ENCODE results near the gene SNAP29.
"Not testable (repeated sequence)": the region's sequence is repeated elsewhere in the genome, so short reads cannot be mapped to it uniquely, and the experiment has no call there.

SNAP29 gene

GRCh38 chr22:20858615-20859416 is at the start of gene SNAP29, which contains the start of gene PI4KA:
Gene SNAP29, plus strand, starts transcription at chr22:20859007. Its CDS starts 104 bp downstream, at chr22:20859111.
Gene PI4KA, minus strand, starts transcription at chr22:20858811. Its CDS starts 86 bp downstream, at chr22:20858725.
- DNase-seq, result peak; percentile 100

GRCh38 chr22:20809538-20810185 is 49.1 kb upstream of the SNAP29 start:
- no peak for DNase-seq

DNA sequence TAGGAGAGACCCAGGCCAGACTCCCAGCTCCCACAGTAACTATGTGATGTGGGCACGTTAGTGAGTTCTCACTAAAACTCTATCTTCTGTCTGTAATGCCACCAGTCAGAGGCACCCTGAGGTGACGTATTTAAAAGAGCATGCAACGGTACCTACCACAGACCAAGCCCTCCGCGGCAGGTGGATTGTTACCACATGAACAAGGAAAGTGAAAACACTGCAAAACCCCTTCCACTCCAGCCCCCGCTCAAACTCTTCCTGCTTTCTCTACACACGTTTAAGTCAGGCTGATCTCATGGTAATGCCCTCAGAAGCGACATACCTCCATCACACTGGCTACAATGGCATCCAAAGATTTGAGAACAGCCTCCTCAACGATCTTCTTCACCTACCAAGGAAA is 48.2 kb upstream of the SNAP29 start:
- DNase-seq, result peak; percentile 7

- DNase-seq, result no peak
These were observed 47.6 kb upstream of the SNAP29 start for GRCh38 chr22:20811171-20811570.

DNA sequence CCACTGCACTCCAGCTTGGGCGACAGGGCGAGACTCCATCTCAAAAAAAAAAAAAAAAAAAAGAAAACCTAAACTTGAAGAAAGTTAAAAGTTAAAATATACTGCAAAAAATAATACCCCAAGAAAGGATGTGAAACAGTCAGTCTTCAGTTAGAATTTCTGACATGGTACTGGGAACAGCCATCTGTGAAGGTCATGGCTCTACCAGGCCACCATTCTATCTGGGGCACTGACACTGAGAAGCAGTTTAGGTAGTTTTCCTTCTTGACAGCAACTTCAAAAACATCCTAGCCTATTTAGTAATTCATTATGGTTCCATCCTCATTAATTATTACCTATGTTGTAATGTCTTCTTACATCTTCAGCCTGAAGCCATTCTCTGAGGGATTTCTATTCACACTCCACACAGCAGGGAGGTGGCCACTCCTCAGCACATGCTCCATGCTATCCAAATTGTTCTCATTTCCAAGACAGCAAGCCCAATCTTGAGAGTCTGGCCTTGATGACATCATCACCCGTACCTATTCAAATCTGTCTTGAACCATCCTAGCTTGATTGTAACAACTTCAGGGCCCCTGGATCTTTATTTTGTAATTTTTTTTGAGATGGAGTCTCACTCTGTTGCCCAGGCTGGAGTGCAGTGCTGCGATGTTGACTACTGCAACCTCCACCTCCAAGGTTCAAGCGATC is 46.7 kb upstream of the SNAP29 start:
- DNase-seq, result no peak

- no peak for DNase-seq
These were observed 45.8 kb upstream of the SNAP29 start for GRCh38 chr22:20813056-20813455.

- no peak for DNase-seq
These were observed 44.5 kb upstream of the SNAP29 start for GRCh38 chr22:20814221-20814808.

GRCh38 chr22:20815477-20816050 is 43.2 kb upstream of the SNAP29 start:
- DNase-seq, result no peak

GRCh38 chr22:20816559-20816958 is 42.2 kb upstream of the SNAP29 start:
- DNase-seq, result no peak

DNA sequence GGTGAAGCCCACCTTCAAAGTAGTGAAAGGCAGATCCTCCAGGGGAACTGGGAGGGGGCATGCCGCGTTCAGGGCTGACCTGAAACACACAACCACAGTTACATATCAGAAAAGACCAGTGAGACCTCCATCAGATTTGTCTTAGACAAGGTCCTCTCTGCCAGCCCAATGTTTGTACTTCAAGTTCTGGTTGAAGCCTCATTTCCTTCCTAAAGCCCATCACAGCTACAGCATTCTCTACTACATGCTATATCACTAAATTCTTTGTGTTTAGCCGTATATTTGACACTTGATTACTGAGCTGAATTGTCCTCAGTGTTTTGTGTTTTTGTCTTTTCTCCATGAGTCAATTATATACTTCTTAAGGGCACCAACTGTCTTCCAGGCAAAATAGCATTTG is 40.3 kb upstream of the SNAP29 start:
- no peak for DNase-seq

- DNase-seq, result no peak
These were observed 39.3 kb upstream of the SNAP29 start for GRCh38 chr22:20819471-20819870.

DNA sequence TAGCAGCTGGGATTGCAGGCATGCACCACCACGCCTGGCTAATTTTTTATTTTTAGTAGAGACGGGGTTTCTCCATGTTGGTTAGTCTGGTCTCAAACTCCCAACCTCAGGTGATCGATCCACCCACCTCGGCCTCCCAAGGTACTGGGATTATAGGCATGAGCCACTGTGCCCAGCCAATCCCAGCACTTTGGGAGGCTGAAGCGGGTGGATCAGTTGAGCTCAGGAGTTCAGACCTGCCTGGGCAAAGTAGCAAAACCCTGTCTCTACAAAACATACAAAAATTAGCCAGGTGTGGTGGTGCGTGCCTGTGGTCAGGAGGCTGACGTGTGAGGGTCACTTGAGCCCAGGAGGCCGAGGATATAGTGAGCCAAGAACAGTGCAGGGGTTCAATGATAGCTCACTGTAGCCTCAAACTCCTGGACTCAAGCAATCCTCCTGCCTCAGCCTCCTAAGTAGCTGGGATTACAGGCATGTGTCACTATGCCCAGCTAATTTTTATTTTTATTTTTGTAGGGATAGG is 37.0 kb upstream of the SNAP29 start:
- not testable (repeated sequence) for DNase-seq

- no peak for DNase-seq
These were observed 36.6 kb upstream of the SNAP29 start for GRCh38 chr22:20822240-20822639.

DNA sequence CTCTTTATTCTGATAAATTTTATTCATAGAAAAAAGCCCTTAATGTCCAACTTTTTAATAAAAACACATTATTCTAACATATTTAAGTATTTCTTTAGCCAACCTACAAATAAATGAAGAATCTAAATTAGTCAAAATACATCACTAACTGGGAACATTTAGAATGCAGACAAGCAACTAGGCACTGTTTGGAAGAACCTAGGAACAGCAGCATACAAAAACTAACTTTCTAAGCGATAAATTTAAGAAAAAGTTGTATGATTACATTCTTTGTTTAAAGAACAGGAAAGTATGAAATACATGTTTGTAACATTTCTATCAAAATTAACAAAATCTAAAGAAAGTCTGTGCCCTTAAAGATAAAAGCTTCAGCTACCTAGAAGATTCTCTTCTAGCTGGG is 35.5 kb upstream of the SNAP29 start:
- DNase-seq, result no peak

- DNase-seq, result not testable (repeated sequence)
These were observed 33.6 kb upstream of the SNAP29 start for GRCh38 chr22:20825216-20825615.

GRCh38 chr22:20825624-20826023 is 33.2 kb upstream of the SNAP29 start:
- no peak for DNase-seq

- not testable (repeated sequence) for DNase-seq
These were observed 32.2 kb upstream of the SNAP29 start for GRCh38 chr22:20826373-20827152.

DNA sequence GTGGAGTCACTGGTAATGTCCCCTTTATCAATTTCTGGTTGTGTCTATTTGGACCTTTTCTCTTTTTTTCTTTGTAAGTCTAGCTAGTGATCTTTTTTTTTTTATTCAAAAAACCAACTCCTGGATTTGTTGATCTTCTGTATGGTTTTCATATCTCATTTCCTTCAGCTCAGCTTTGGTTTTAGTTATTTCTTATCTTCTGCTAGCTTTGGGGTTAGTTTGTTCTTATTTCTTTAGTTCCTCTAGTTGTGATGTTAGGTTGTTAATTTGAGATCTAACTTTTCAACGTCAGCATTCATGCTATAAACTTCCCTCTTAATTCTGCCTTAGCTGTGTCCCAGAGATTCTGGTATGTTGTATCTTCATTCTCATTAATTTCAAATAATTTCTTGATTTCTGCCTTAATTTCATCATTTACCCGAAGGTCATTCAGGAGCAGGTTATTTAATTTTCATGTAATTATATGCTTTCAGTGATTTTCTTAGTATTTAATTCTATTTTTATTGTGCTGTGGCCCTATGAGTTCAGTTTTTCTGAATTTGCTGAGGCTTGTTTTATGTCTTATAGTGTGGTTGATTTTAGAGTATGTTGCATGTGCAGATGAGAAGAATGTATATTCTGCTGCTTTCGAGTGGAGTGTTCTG is 29.2 kb upstream of the SNAP29 start:
- DNase-seq, result no peak

DNA sequence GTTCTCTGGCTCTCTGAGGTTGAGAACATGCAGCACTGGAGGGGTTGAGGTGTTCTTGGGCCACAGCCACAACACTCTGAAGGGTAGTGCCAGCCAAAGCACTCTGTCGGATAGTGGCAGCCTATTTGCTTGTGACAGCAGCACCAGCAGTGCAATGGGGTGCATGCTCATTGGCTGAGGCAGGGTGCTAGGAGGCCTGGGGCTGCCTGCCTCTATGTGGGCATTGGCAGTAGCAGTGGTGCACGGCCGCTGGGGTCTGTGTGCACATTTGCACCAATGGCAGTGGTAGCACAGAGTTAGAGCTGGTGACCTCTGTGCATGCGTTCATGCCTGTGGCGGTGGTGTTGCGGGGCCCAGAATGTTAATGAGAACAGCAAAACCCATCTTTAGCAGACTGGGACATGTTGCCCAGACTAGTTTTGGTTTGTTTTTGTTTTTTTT is 25.6 kb upstream of the SNAP29 start:
- no peak for DNase-seq

GRCh38 chr22:20834206-20834605 is 24.6 kb upstream of the SNAP29 start:
- DNase-seq, result no peak

- no peak for DNase-seq
These were observed 24.1 kb upstream of the SNAP29 start for GRCh38 chr22:20834725-20835124.
